ENCODE results near the gene SYTL3.
A peak's percentile ranks its signal among the peaks of the same experiment; 100 is the strongest.

The SYTL3 gene

GRCh38 chr6:158798311-158798710 is 148.5 kb downstream of the SYTL3 start:
- DNase-seq (ENCODE audit: low spot score) = no peak

GRCh38 chr6:158799051-158799792 is 149.4 kb downstream of the SYTL3 start:
- DNase-seq (ENCODE audit: low spot score) = peak; percentile 40

GRCh38 chr6:158801655-158802294 is 151.9 kb downstream of the SYTL3 start:
- DNase-seq (ENCODE audit: low spot score) = no peak

- DNase-seq (ENCODE audit: low spot score) = no peak
Measured at GRCh38 chr6:158803733-158804143, 153.9 kb downstream of the SYTL3 start.

- DNase-seq (ENCODE audit: low spot score) = no peak
Measured at GRCh38 chr6:158804207-158804606, 154.4 kb downstream of the SYTL3 start.

GRCh38 chr6:158805698-158806377 is 156.0 kb downstream of the SYTL3 start:
- DNase-seq (ENCODE audit: low spot score) = no peak

- no peak for DNase-seq (ENCODE audit: low spot score)
Measured at GRCh38 chr6:158807515-158808441, 157.9 kb downstream of the SYTL3 start.

- DNase-seq (ENCODE audit: low spot score) = no peak
Measured at GRCh38 chr6:158808442-158808833, 158.6 kb downstream of the SYTL3 start.

- DNase-seq (ENCODE audit: low spot score) = no peak
Measured at GRCh38 chr6:158808941-158809678, 159.3 kb downstream of the SYTL3 start.

- no peak for DNase-seq (ENCODE audit: low spot score)
Measured at GRCh38 chr6:158810155-158811095, 160.6 kb downstream of the SYTL3 start.

GRCh38 chr6:158812611-158813010 is 162.8 kb downstream of the SYTL3 start:
- no peak for DNase-seq (ENCODE audit: low spot score)

GRCh38 chr6:158813032-158813431 is 163.2 kb downstream of the SYTL3 start:
- no peak for DNase-seq (ENCODE audit: low spot score)

Data from hematopoietic multipotent progenitor cell treated with erythropoietin and hydrocortisone succinate and interleukin-3 and kit ligand, for 15 days (in vitro differentiated cells).